ENCODE results near the gene SRXN1.
A peak's percentile ranks its signal among the peaks of the same experiment; 100 is the strongest.
"Not testable (repeated sequence)": the region's sequence is repeated elsewhere in the genome, so short reads cannot be mapped to it uniquely, and the experiment has no call there.

SRXN1 gene

GRCh38 chr20:653110-653589 is at the start of gene SRXN1:
Gene SRXN1, minus strand, starts transcription at chr20:653200. Its CDS starts 15 bp downstream, at chr20:653185.
- DNase-seq = peak; percentile 40

GRCh38 chr20:701401-702129 is 48.6 kb upstream of the SRXN1 start:
- no peak for DNase-seq

GRCh38 chr20:699811-700338 is 46.9 kb upstream of the SRXN1 start:
- no peak for DNase-seq

DNA sequence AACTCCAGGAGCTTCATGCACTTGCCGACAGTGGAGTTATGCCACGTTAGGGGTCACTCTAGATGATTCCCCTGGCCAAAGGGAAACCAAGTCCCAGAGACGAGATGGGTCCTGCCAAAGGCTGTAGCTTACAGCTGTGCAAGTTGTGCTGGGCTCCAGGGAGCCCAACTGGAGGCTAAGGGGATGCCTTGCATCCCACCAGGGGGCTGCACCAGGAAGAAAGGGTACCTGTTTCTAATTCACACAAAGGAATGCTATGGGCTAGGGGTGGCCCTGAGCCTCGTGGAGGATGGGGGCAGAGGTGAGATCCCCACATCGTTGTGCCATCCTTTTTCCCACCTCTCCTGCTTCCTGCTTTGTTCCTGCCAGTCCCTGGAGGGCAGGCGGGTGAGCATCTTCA is 46.3 kb upstream of the SRXN1 start:
- no peak for DNase-seq

GRCh38 chr20:698276-698675 is 45.3 kb upstream of the SRXN1 start:
- no peak for DNase-seq

- DNase-seq = no peak
Measured at GRCh38 chr20:697826-698225, 44.8 kb upstream of the SRXN1 start.

DNA sequence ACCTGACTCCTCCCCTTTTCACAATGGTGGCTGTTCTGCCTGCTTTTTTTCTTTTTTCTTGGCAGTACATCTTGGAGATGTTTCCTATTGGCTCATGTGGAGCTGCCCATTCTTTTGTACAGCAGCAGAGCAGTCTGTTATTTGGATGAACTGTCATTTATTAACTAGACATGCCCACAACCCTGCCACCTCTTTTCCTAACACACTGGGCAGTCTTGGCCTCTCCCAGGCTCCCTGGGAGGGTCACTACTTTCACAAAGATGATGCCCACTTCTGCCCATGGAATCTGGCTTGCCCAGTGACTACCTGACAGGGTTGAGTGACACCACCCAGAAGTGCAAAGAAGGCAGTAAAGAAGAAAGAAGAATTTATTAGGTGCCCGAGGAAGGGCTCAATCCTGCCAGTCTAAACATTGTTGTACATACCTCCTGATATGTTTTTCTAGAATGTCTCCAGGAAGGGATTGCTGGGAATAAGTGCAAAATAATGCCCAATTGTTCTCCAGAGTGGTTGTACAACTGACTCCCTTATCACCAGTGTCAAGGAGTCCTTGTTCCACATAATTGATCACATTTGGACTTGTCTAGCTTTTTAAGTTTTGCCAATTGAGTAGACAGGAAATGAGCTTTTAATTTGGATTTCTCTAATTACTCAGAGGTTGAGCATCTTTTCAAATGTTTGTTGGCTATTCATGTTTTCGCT is 42.3 kb upstream of the SRXN1 start:
- no peak for DNase-seq

- DNase-seq = no peak
Measured at GRCh38 chr20:694496-694895, 41.5 kb upstream of the SRXN1 start.

GRCh38 chr20:693786-694185 is 40.8 kb upstream of the SRXN1 start:
- not testable (repeated sequence) for DNase-seq

- no peak for DNase-seq
Measured at GRCh38 chr20:692044-692443, 39.0 kb upstream of the SRXN1 start.

- no peak for DNase-seq
Measured at GRCh38 chr20:689947-690346, 36.9 kb upstream of the SRXN1 start.

DNA sequence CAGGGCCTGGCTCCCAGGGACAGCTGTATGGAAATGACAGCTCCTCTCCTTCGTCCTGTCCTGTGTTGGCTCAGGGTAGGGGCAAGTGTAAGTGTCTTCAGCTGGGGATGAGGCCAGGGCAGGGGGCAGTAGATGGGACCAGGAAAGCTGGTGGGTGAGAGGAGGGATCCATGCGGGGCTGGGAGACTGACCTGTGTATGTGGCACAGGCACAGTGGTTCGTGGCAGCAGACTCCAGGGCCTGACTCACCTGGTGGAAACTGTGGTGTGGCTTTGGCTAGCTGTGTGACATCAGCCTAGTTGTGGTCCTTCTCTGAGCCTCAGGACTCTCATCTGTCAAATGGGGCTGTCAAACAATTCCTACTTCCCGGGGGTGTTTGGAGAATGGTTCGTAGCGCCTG is 36.3 kb upstream of the SRXN1 start:
- DNase-seq = no peak

DNA sequence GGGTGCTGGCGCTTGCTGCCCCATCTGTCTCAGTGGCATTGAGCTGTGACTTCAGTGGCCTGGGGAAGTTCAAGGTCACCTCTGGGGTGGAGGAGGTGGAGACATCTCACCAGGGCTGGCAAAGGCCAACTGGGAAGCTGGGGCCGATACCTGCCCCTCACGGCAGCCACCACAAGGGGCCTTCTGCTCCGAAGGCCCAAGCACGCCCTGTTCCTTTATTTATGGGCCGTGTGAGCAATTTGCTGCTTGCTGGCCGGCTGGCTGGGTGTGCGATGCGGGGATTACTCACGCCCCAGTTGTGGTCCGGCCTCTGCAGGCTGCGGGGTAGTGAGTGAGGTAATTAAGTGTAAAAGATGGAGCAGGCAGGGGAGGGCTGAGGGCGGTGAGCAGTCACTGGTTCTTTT is 35.8 kb upstream of the SRXN1 start:
- no peak for DNase-seq

DNA sequence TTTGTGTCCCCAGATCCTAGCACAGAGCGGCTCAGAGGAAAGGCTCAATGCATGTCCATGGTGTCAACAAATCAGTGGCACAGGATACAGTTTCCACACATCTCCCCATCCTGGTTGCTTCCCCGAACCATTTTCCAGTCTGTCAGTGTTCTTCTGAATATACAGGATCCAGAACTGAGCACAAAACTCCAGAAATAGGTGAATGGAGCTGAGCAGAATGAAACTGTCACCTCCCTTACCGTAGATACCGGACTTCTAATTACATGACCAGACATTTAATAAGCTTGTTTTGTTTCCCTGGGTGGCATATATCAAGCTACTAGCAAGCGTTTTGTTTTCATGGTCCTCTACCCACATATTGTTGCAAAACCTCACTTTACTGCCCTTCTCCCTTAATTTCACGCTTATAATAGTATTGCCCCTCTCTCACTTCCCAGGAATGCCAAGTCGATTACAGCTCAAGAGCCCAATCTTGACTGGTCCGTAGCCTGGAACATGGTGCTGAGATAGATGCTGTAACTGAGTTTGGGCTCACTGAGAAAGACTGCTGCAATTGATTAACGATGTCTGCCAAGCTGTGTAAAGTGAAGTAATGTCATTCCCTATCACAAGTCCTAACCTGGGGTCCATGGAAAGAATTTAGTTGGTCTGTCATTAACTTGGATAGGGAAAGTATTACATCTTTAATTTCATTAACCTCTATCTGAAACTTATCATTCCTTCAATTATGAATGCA is 34.6 kb upstream of the SRXN1 start:
- DNase-seq = no peak

DNA sequence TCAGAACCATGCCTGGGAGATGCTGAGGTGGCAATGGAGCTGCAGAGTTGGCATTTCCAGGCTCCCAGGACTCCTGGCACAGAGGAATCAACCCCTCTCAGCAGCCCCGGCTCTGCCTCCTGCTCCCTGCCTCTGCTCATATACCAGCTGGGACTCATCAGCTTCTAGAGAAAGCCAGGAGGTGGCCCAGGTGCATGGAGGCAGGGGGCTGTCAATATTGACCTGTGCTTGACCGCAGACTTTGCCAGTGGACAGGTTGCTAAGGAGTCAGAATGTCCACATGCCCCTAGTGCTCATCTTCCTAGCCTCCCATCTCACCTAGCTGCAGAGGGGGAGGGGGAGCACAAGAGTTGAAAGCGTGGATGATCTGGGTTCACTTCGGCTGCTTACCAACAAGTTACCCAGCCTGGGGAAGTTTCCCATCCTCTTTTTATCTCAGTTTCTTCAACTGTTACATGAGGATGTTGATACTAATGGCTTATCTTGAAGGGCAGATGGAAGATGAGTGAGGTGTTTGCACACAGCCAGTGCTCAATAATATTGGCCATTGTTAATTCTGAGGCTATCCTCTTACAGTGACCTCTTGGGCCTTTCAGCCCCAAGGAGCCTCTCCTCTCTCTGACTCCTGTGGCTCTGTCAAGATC is 31.8 kb upstream of the SRXN1 start:
- no peak for DNase-seq

DNA sequence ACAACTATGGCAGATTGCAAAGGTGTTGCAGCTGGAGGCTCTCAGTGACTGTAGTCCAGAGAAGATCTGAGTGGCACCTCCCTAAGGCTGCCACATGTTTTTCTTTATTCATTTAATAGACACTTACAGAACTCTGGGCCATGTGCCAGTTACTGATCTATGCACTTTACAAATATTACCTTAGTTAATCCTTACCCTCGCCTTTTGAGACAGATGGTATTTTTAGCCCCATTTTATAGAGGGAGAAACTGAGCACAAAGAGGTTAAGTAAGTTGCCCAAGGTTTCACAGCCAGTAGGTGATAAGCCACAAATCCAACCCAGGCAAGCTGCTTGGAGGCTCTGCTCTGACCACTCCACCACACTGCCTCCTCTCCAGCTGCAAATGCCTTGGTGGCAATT is 29.1 kb upstream of the SRXN1 start:
- DNase-seq = peak; percentile 18

DNA sequence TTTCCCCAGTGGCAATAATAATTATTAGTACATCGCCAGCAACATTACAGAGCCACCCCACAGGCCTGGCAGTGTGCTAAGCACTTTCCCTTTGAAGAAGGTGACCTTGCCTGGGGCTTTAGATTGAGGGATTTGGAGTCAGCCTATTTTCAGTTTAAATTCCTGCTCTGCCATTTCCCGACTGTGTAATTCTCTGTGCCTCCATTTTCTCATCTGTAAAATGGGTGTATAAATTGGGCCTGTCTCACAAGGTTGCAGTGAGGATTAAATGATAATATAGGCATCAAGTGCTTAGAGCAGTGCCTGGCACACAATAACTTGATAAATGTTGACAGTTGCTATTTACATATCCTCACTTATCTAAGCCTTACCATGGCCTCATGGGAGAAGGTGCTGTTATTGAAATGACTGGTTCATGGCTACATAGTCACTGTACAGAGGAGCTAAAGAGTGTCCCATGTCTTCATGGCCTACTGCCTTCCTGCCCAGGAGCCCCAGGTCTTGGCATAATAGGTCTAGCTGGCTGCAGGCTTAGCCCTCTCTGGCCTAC is 27.7 kb upstream of the SRXN1 start:
- DNase-seq = no peak

DNA sequence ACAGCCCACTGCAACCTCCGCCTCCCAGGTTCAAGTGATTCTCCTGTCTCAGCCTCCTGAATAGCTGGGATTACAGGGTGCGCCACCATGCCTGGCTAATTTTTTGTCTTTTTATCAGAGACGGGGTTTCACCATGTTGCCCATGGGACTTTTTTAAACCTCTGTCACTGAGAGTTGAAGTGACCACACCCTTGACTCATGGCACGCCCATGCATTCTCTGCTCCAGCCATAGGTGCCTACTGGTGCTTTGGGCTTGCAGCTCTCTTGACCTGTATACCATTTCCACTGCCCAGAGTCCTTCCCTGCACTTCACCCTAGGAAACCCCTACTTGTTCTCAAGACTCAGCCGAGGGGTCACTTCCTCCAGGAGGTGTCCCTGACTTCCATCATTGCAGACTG is 25.0 kb upstream of the SRXN1 start:
- DNase-seq = no peak

GRCh38 chr20:676967-677366 is 24.0 kb upstream of the SRXN1 start:
- DNase-seq = no peak

DNA sequence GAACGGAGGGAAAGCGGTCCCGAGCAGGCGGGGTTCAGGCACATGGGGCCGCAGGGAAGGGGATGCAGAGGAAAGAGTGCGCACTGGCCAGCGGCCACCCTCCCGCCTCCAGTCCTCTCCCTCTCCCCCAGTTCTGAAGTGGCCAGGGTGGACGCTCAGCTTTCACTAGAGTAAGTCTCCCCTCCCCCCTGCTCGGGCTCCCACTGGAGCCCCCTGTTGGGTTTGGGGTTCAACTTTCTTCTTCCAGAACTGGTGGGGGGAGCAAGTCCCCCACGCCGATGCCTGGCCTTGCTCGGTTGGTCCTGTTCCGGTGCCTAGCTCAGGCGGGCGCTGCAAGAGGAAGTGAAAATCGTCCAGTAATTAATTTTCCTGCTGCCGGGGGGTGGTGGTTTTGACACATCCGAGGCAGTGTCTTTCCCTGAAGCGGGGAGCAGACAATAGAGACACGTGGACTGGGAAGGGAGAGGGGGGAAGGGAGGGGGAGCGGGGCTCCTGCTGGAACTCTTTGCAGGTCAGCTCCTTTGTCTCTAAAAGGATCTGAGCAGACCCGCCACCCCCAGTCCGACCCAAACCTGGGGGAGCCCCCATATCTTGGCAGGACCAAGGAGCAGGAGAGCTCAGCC is 23.4 kb upstream of the SRXN1 start:
- DNase-seq = peak; percentile 39

DNA sequence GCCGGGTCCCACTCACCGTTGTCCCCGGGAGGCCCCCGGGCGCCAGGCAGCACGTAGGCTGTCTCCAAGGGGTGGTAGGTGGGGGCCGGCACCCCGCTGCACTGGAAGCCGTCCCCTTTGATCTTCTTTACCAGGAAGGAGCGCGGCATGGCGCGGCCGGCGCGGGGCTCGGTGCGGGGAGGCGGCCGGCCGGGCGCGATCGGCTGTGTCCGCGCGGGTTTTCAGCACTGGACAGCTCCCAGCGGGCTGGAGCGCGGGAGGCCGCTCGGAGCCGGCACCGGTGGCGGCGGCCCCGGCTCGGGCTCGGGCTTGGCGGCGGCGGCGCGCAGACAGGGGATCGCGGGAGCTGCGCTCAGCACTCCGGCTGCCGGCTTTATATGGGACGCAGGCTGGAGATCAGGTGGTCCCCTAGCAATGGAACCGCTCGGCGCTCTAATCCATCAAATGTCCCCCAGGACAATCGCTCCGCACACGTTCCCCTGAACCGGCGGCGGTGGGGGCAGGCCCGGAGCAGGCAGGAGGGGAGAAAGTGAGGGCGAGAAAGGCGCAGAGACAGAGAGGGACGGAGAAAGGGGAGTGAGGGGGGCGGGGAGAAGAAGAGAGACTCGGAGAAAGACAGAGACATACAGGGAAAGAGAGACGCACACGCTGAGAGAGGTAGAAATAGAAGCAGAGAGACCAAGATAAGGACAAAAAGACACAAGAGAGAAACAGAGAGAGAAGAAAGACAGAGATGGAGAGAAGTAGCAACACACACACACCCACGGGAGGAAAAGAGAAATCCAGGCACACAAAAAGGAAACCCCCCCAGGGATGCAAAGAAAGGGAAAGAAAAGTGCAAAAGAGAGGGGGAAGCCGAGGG is 22.7 kb upstream of the SRXN1 start, which contains the start of gene SCRT2:
Gene SCRT2, minus strand, starts transcription at position 350 of the 862 bp plus-strand sequence. Its CDS starts 201 bp downstream, at position 149.
- DNase-seq = peak; percentile 30
